Fibroblast of villous mesenchyme (primary cell): Measurements from ENCODE around the gene TP53TG3C. TPM values are rescaled to one million over a fixed set of nuclear protein-coding genes. Genes with fewer than 3 reads are reported as not detected.
"Not testable (repeated sequence)": the region's sequence is repeated elsewhere in the genome, so short reads cannot be mapped to it uniquely, and the experiment has no call there.

Experiments
- DNase-seq: peaks from one replicate; pipeline ENCODE4 v3.0.0-alpha.2; 2010; ENCODE audit warnings: low read depth
- H3K4me3 ChIP-seq: 2 replicates; pipeline ENCODE4 v1.5.1; 2011; ENCODE audit warnings: low read depth, mild to moderate bottlenecking, low read length
- small RNA-seq: library from RNA; depleted of rRNA; stranded (forward); fragments of <200 nt; gene quantifications from one replicate; pipeline ENCODE3, GENCODE V24; 2012
- total RNA-seq: library from RNA; depleted of rRNA; stranded (reverse); fragments of >200 nt; gene quantifications from 2 replicates; pipeline ENCODE4 v1.2.3, GENCODE V29; 2012

TP53TG3C gene
- total RNA-seq: 0.43 TPM in 1 of 2 replicates, not detected in the other

- not testable (repeated sequence) for H3K4me3 ChIP-seq, DNase-seq
Observed at GRCh38 chr16:33193926-33194325, at the start of gene TP53TG3C. Gene TP53TG3C (plus strand): TSS chr16:33194226. CDS start chr16:33194294, 68 bp downstream.

Small RNAs within 50 kb of the gene (small RNA-seq; reads per million reads assigned to genes)
- not detected for gene AC138869.1

Other genes with a start within 250 kb of the TP53TG3C start
- not detected in 2 replicates for gene TP53TG3E, start 110.1 kb downstream of the TP53TG3C start, total RNA-seq
- 0.32 TPM in 1 of 2 replicates, not detected in the other for gene TP53TG3B, start 166.6 kb downstream of the TP53TG3C start, total RNA-seq